NK-92 (cell line): ENCODE results near the gene TAF11.
"Not testable (repeated sequence)": the region's sequence is repeated elsewhere in the genome, so short reads cannot be mapped to it uniquely, and the experiment has no call there.

Source experiments
- DNase-seq: peaks from one replicate; lab custom pipeline; 2025; ENCODE audit not compliant: unreplicated experiment; lab: John Stamatoyannopoulos, UW

TAF11 gene

GRCh38 chr6:34887753-34888513 is at the start of gene TAF11:
Gene TAF11, minus strand, starts transcription at chr6:34888042. Its CDS starts 85 bp downstream, at chr6:34887957.
- DNase-seq: peak; percentile 33

- no peak for DNase-seq
These were observed 46.7 kb upstream of the TAF11 start for GRCh38 chr6:34934516-34934915.

- DNase-seq: not testable (repeated sequence)
These were observed 44.4 kb upstream of the TAF11 start for GRCh38 chr6:34932202-34932601.

- DNase-seq: no peak
These were observed 42.4 kb upstream of the TAF11 start for GRCh38 chr6:34930221-34930620.

GRCh38 chr6:34929241-34929978 is 41.6 kb upstream of the TAF11 start:
- no peak for DNase-seq

GRCh38 chr6:34928695-34929094 is 40.9 kb upstream of the TAF11 start:
- no peak for DNase-seq

GRCh38 chr6:34928220-34928619 is 40.4 kb upstream of the TAF11 start:
- DNase-seq: no peak

- DNase-seq: no peak
These were observed 38.8 kb upstream of the TAF11 start for GRCh38 chr6:34926655-34927054.

- no peak for DNase-seq
These were observed 37.2 kb upstream of the TAF11 start for GRCh38 chr6:34924831-34925625.

GRCh38 chr6:34922177-34922663 is 34.4 kb upstream of the TAF11 start:
- no peak for DNase-seq

GRCh38 chr6:34920097-34920496 is 32.3 kb upstream of the TAF11 start:
- DNase-seq: no peak

- DNase-seq: no peak
These were observed 31.8 kb upstream of the TAF11 start for GRCh38 chr6:34919651-34920050.

- DNase-seq: no peak
These were observed 29.9 kb upstream of the TAF11 start for GRCh38 chr6:34917626-34918285.

GRCh38 chr6:34916348-34916967 is 28.6 kb upstream of the TAF11 start:
- DNase-seq: no peak

- no peak for DNase-seq
These were observed 26.5 kb upstream of the TAF11 start for GRCh38 chr6:34914358-34914757.

- no peak for DNase-seq
These were observed 25.0 kb upstream of the TAF11 start for GRCh38 chr6:34912715-34913464.

- DNase-seq: no peak
These were observed 24.0 kb upstream of the TAF11 start for GRCh38 chr6:34911822-34912221.

- DNase-seq: no peak
These were observed 21.6 kb upstream of the TAF11 start for GRCh38 chr6:34909320-34909883.

GRCh38 chr6:34908194-34908593 is 20.4 kb upstream of the TAF11 start:
- no peak for DNase-seq
